EL (cell line): ENCODE data around the gene FANCM.

Source experiments
- DNase-seq: peaks from one replicate; pipeline ENCODE4 v3.0.0-alpha.2; 2016

Gene FANCM, protein sequence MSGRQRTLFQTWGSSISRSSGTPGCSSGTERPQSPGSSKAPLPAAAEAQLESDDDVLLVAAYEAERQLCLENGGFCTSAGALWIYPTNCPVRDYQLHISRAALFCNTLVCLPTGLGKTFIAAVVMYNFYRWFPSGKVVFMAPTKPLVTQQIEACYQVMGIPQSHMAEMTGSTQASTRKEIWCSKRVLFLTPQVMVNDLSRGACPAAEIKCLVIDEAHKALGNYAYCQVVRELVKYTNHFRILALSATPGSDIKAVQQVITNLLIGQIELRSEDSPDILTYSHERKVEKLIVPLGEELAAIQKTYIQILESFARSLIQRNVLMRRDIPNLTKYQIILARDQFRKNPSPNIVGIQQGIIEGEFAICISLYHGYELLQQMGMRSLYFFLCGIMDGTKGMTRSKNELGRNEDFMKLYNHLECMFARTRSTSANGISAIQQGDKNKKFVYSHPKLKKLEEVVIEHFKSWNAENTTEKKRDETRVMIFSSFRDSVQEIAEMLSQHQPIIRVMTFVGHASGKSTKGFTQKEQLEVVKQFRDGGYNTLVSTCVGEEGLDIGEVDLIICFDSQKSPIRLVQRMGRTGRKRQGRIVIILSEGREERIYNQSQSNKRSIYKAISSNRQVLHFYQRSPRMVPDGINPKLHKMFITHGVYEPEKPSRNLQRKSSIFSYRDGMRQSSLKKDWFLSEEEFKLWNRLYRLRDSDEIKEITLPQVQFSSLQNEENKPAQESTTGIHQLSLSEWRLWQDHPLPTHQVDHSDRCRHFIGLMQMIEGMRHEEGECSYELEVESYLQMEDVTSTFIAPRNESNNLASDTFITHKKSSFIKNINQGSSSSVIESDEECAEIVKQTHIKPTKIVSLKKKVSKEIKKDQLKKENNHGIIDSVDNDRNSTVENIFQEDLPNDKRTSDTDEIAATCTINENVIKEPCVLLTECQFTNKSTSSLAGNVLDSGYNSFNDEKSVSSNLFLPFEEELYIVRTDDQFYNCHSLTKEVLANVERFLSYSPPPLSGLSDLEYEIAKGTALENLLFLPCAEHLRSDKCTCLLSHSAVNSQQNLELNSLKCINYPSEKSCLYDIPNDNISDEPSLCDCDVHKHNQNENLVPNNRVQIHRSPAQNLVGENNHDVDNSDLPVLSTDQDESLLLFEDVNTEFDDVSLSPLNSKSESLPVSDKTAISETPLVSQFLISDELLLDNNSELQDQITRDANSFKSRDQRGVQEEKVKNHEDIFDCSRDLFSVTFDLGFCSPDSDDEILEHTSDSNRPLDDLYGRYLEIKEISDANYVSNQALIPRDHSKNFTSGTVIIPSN (N-terminal part only)

DNA sequence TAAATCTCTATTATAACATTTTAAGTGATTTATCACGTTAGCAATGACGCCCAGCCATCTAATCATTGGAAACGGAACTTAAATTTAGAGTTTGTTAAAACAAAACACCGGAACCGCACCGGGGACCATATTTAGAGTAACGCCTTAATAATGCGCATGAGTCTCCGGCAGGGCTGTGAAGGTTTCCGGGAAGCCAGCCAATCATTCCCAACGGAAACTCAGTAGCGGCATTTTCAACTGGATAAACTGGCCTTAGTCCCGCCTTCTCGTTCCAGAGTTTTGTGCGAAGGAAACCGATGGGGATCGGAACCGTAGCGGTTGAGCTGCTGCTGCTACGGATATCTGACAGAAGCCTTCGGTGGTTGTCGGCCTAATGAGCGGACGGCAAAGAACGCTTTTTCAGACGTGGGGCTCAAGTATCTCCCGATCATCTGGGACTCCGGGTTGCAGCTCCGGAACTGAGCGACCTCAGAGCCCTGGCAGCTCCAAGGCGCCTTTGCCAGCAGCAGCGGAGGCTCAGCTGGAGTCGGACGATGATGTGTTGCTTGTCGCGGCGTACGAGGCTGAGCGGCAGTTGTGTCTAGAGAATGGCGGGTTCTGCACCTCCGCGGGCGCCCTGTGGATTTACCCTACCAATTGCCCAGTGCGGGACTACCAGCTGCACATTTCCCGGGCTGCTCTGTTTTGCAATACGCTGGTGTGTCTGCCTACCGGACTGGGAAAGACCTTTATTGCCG is at the start of gene FANCM:
Gene FANCM, plus strand, starts transcription at position 272 of the 737 bp plus-strand sequence. Its CDS starts 102 bp downstream, at position 374.
- peak; percentile 99 for DNase-seq

DNA sequence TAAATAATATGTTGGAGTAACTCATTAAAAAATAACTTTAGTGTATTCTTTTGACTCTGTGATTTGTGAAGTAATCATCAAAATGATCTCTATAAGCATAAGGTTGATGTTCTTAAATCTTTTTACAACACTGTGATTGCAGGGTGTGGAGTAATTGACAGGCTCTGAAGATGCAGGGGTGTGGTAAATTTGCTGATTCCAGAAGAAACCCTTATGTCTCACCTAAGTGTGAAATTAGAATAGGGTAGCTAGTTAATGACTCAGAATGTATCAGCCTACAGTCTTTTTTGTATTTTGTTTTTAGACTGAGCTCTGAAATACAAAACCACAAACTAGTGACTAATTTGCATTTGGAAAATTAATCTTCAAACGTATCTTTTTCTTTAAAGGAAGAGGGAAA is 45.9 kb upstream of the FANCM start:
- DNase-seq: peak; percentile 49

GRCh38 chr14:45091710-45092109 is 44.0 kb upstream of the FANCM start:
- peak; percentile 61 for DNase-seq

- no peak for DNase-seq
Observed at GRCh38 chr14:45094275-45094674, 41.5 kb upstream of the FANCM start.

- no peak for DNase-seq
Observed at GRCh38 chr14:45095143-45095542, 40.6 kb upstream of the FANCM start.

- no peak for DNase-seq
Observed at GRCh38 chr14:45096218-45096617, 39.5 kb upstream of the FANCM start.

- no peak for DNase-seq
Observed at GRCh38 chr14:45103806-45104205, 31.9 kb upstream of the FANCM start.

DNA sequence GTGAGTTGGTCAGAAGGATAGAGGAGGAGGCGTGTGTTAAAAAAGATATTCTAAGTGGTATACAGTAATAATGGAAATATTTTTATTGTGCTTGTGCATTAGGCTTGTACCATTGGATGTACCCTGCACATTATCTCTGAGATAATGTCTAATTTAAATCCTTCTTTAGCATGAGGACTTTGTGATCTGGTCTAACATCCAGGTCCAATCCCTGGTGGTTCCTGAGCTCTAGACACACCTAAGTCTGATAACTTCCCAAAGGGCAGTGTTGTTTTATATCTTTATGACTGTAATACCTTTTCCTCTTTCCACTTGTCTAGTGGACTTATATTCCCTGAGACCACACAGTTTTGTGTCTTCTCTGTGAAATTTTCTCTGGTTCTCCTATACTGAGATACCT is 31.2 kb upstream of the FANCM start:
- DNase-seq: no peak

GRCh38 chr14:45112896-45113781 is 22.6 kb upstream of the FANCM start:
- peak; percentile 26 for DNase-seq

DNA sequence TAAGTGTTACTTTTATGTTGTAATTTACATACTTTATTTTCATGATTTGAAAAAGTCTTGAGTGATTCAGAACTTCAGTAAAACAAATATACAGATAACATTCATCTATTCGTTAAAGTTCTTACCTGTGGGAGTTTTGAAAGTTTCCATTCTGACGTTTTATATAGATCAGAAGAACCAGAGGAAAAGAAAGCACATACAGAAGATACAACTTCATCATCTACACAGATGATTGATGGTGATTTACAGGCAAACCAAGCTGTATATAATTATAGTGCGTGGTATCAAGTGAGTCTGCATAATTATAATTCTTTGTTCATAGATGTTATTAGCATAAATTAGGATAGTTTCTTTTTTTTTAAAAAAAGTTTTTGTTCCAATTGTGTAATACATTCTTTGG is 21.4 kb upstream of the FANCM start:
- DNase-seq: no peak

GRCh38 chr14:45118594-45118993 is 17.1 kb upstream of the FANCM start:
- no peak for DNase-seq

DNA sequence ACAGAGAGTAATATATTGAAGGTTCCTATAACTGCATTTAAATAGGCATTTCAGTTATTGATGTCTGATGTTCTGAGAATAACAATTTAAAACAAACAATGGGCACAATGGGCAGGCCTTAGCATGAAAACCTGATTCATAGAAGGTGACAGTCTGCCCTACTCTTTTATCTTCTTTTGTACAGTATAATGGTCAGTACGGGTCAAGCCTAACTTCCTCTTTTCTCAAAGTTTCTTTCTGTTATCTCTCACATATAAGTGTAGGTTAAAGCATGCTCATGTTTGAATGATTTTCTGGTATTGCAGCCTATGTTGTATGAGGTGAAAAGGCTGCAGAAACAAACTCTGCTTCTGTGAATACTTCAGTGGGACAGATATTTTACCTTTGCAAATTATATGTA is 15.6 kb upstream of the FANCM start:
- DNase-seq: no peak

- no peak for DNase-seq
Observed at GRCh38 chr14:45123271-45123670, 12.5 kb upstream of the FANCM start.

DNA sequence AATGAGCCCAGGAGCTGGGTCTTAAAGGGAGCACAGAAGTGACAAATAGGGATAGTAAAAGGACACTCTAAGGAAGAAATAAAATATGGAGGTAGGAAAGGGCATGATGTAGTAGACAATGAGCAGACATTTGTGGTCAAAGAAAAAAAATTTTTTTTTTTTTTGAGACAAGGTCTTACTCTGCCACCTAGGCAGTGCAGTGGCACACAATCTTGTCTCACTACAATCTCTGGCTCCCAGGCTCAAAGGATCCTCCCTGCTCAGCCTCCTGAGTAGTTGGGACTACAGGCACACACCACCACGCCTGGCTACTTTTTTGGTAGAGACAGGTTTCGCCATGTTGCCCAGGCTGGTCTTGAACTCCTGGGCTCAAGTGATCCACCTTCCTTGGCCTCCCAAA is 10.0 kb upstream of the FANCM start:
- no peak for DNase-seq

GRCh38 chr14:45128963-45129629 is 6.6 kb upstream of the FANCM start:
- no peak for DNase-seq

- DNase-seq: no peak
Observed at GRCh38 chr14:45133683-45134050, 2.1 kb upstream of the FANCM start.

GRCh38 chr14:45134051-45134958 is 1.4 kb upstream of the FANCM start, which contains the start of gene FKBP3:
Gene FKBP3, minus strand, starts transcription at chr14:45134481. Its CDS starts 25 bp downstream, at chr14:45134456.
- peak; percentile 99 for DNase-seq

- peak; percentile 25 for DNase-seq
Observed at GRCh38 chr14:45135156-45135555, 574 bp upstream of the FANCM start.

DNA sequence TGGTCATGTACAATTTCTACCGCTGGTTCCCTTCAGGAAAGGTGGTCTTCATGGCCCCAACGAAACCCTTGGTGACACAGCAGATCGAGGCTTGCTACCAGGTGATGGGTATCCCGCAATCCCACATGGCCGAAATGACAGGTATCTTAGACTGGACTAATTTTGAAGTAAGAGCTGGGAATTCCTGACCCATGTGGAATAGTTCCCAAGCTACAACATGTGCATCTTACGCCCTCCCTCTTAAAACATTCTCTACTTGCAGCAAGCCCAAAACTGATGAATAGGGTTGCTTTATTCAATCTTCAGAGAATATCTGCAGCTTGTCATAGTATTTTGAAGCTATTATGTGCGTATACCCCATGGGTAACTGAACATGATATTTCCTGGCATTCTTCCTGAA is 669 bp downstream of the FANCM start:
- no peak for DNase-seq
